NOMO-1 treated with dmso at 0.1 percent for 144 hours (cell line): Measurements from ENCODE around the gene ZSCAN21.
A peak's percentile ranks its signal among the peaks of the same experiment; 100 is the strongest.

Experiments used
- DNase-seq: peaks from one replicate; lab custom pipeline; 2025; ENCODE audit not compliant: unreplicated experiment; lab: John Stamatoyannopoulos, UW

Gene ZSCAN21

DNA sequence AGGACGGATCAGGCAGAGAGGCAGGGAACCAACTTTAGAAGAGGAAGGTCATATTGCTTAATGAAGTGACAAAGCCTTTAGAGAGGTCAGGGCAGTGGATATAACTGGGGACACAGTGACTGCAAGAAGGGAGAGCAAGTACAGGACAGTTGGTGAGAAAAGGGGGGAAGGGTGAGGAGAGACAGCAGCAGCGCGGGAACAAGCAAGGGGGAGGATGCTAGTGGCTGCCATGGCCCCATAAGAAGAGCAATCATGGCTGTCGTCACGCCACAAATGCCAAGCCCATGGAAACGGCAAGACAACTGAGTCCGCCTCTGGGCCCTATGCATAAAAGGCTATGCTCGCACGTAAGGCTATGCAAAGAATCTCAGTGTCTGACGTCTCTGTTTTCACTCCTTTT, 22.9 kb downstream of the ZSCAN21 start:
- DNase-seq, result no peak

- DNase-seq, result no peak
Measured at GRCh38 chr7:100074841-100075240, 25.3 kb downstream of the ZSCAN21 start.

- no peak for DNase-seq
Measured at GRCh38 chr7:100075418-100075817, 25.8 kb downstream of the ZSCAN21 start.

GRCh38 chr7:100077205-100077604, 27.6 kb downstream of the ZSCAN21 start:
- no peak for DNase-seq

GRCh38 chr7:100079024-100079560, 29.5 kb downstream of the ZSCAN21 start:
- DNase-seq, result no peak

GRCh38 chr7:100080907-100081534, 31.4 kb downstream of the ZSCAN21 start:
- no peak for DNase-seq

DNA sequence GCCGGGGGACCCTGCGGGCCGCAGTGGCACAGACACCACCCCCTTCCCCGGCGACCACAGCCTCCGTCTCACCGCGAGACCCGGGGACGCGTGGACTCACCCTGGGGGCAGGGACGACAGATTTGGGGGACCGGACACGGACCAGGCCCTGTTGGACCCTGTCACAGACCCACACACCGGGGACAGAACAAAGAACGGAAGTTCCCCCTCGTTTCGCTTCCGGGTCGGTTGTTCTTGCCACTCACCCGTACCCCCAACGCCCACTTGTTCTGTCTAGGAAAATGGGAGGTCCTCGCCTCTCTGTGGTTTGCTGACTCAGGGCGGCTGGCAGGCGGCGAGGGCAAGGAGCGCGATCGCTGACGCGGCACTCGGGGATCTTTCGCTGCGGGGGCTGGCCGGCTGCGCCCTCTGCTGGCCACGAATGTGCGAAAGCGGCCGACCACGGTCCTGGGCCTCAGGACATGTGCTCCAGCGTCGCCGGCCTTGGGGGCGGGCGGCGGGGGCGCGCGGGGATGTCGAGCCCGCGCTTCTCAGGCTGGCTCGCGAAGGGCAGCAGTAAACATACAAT, 32.0 kb downstream of the ZSCAN21 start, which contains the start of gene ZNF3:
ZNF3 (minus strand) TSS at position 189 of the 568 bp plus-strand sequence. CDS start 4,366 bp downstream, outside the sequence.
- DNase-seq, result peak; percentile 100

- no peak for DNase-seq
Measured at GRCh38 chr7:100082978-100083377, 33.4 kb downstream of the ZSCAN21 start.

- no peak for DNase-seq
Measured at GRCh38 chr7:100085515-100085914, 35.9 kb downstream of the ZSCAN21 start.

DNA sequence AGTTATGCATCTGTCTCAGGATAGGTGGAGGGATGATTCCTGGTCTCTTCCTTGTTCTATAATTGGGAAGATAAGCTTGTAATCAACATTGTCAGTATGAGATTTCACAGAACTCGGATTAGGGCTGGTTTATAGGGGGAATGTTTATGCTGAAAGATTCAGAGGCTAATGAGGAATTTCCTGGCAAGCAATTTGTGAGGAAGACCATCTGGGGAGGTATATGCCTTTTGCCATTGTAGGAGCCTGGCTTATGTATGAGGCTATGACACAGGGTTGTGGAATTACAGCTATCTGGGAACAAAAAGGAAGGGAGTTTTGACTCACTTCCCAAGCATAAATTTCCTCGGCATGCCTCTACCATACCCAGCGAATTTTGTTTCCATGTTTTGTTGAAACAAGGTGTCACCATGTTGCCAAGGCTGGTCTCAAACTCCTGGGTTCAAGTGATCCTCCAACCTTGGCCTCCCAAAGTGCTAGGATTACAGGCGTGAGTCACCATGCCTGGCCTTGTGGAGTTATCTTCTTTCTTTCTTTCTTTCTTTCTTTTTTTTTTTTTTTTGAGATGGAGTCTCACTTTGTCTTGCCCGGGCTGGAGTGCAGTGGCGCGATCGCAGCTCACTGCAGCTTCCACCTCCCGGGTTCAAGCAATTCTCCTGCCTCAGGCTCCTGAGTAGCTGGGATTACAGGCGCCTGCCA, 37.6 kb downstream of the ZSCAN21 start:
- no peak for DNase-seq

DNA sequence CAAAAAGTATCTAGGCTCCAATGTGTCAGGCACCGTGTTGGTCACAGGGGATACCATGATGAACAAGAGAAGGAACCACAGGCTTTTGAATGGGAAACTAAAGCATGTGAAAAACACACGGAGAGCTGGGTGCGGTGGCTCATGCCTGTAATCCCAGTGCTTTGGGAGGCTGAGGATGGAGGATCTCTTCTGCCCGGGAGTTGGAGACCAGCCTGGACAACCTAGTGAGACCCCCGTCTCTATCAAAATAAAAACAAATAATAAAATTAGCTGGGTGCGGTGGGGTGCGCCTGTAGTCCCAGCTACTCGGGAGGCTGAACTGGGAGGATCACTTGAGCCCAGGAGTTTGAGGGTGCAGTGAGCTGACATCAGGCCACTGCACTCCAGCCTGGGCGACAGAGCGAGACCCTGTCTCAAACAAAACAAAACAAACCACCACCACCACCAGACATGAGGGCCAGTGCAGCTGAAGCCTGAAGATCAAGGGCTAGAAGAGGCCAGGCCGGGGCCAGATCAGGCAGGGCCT, 38.6 kb downstream of the ZSCAN21 start:
- no peak for DNase-seq

DNA sequence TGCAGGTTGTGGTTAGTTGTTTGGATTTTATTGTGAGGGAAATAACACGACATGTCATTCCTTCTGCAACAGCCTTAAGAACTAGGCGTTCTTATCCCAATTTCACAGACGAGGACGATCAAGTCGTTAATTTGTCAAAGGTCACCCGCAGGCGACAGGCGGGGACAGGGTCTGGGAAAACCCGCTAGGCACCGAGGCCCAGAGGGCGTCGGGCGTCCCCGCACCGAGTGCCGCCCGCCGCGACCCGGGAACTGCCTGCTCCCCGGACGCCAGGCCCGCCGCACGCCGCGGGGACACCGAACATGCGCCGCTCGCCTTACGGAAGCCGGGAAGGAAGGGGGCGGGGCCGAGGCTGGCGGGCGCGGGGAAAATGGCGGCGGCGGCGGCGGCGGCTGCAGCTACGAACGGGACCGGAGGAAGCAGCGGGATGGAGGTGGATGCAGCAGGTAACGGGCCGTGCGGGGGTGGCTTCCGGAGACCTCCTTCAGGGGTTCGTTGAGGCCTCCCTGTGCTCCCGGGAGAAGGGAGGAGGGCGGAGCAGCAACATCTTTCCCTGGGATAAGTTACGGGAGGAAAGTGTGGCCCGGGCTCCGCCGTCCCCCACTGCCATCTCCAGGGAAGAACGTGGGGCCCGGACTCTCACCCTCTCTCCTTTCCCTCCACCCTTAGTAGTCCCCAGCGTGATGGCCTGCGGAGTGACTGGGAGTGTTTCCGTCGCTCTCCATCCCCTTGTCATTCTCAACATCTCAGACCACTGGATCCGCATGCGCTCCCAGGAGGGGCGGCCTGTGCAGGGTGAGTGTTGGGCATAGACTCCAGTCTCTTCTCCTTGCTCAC, 39.3 kb downstream of the ZSCAN21 start, which contains the start of gene COPS6:
COPS6 (plus strand) TSS at position 349 of the 837 bp plus-strand sequence; CDS start at position 371, 22 bp downstream.
- DNase-seq, result peak; percentile 53

- DNase-seq, result no peak
Measured at GRCh38 chr7:100089458-100090196, 40.1 kb downstream of the ZSCAN21 start.

- no peak for DNase-seq
Measured at GRCh38 chr7:100090527-100091410, 41.2 kb downstream of the ZSCAN21 start.

DNA sequence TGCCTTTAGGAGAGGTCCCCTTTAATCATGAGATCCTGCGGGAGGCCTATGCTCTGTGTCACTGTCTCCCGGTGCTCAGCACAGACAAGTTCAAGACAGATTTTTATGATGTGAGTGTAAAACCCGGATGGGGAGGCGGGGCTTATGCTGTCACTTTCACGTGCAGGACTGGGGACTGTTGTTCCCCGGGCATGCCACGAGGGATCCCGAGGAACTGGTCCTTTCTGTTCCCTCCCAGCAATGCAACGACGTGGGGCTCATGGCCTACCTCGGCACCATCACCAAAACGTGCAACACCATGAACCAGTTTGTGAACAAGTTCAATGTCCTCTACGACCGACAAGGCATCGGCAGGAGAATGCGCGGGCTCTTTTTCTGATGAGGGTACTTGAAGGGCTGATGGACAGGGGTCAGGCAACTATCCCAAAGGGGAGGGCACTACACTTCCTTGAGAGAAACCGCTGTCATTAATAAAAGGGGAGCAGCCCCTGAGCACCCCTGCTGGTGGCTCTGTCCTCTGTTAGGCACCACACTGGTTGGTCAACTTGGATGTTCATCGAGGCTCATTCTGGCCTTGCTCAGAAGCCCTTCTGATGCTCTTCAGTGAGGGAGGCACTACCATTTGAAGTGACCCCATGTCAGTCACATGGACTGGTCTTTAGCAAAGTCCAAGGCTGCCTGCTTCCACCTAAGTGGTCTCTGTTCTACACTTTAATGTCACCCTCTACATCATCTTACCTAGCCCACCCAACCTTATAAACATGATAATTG, 42.0 kb downstream of the ZSCAN21 start:
- no peak for DNase-seq

- DNase-seq, result no peak
Measured at GRCh38 chr7:100093054-100093453, 43.5 kb downstream of the ZSCAN21 start.

- DNase-seq, result no peak
Measured at GRCh38 chr7:100093498-100093897, 43.9 kb downstream of the ZSCAN21 start.

DNA sequence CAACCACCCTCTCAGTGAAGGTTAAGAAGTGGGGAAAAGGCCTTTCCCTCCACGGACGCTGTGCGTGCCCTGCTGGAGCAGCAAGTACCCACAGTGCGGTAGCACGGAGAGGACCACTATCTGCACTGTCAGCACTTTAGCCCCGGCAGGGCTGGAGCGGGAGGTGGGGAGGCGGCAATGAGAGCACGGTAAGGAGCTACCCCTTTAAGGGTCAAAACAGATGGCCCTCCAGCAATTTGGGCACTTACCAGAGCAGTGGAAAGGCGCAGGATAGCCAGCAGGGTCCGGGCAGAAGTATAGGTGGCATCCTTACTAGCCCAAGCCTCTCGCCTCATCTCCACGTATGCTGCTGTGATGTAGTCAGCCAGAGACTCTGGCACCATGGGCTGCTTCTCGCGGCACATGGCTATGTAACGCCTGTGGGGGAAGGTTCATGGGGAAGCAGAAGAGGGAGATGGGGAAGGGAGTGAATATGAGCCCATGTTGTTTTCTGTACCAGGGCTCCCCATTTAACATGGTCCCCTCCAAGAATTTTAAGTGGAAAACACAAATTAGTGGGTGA, 44.4 kb downstream of the ZSCAN21 start:
- no peak for DNase-seq
